GM06990 (cell line): ENCODE data around the gene ADCY9.

Experiments
- DNase-seq: peaks from one replicate; pipeline ENCODE4 v3.0.0-alpha.2; 2011; ENCODE audit not compliant: insufficient read length; ENCODE audit errors: extremely low read depth
- H3K27me3 ChIP-seq: replicated peaks from 2 replicates; pipeline ENCODE4 v1.6.0; 2011; ENCODE audit warnings: low read length; ENCODE audit not compliant: control insufficient read depth, insufficient read depth
- H3K36me3 ChIP-seq: 2 replicates; pipeline ENCODE4 v1.5.1; 2011; ENCODE audit warnings: low read length; ENCODE audit not compliant: control insufficient read depth, insufficient read depth
- H3K4me3 ChIP-seq: replicated peaks from 2 replicates; pipeline ENCODE4 v1.5.1; 2011; ENCODE audit warnings: low read depth, mild to moderate bottlenecking, control low read depth, low read length
- CTCF ChIP-seq: IDR thresholded peaks from 2 replicates; pipeline ENCODE4 v1.5.1; 2011; ENCODE audit warnings: low read length, control low read depth, mild to moderate bottlenecking, inconsistent platforms; ENCODE audit not compliant: insufficient read depth, poor library complexity, severe bottlenecking

The ADCY9 gene

GRCh38 chr16:4083347-4083870 lies 32.8 kb downstream of the ADCY9 start:
- Histone ChIP-seq H3K4me3 (no peak overlapping the region), H3K36me3 (no peaks in the 10 kb centered on the region), H3K27me3 (no peaks in the 10 kb centered on the region)
- DNase-seq, result no peak
- no peak for TF ChIP-seq CTCF

- H3K36me3 ChIP-seq, result no peaks in the 10 kb centered on the region
- no peak for TF ChIP-seq CTCF
- no peaks in the 10 kb centered on the region for H3K27me3 ChIP-seq
- H3K4me3 ChIP-seq, result no peak overlapping the region
- DNase-seq, result no peak
These were observed 33.7 kb downstream of the ADCY9 start for GRCh38 chr16:4082474-4083044.

GRCh38 chr16:4081521-4082021 lies 34.7 kb downstream of the ADCY9 start:
- no peak for TF ChIP-seq CTCF
- Histone ChIP-seq H3K36me3 (no peaks in the 10 kb centered on the region), H3K4me3 (no peak overlapping the region), H3K27me3 (no peaks in the 10 kb centered on the region)
- no peak for DNase-seq

- Histone ChIP-seq H3K36me3 (no peaks in the 10 kb centered on the region), H3K4me3 (no peak overlapping the region), H3K27me3 (no peaks in the 10 kb centered on the region)
- DNase-seq, result no peak
- no peak for TF ChIP-seq CTCF
These were observed 35.2 kb downstream of the ADCY9 start for GRCh38 chr16:4081047-4081446.

GRCh38 chr16:4077174-4077649 lies 39.0 kb downstream of the ADCY9 start:
- DNase-seq, result no peak
- Histone ChIP-seq H3K36me3 (no peaks in the 10 kb centered on the region), H3K27me3 (no peaks in the 10 kb centered on the region), H3K4me3 (no peak overlapping the region)
- no peak for TF ChIP-seq CTCF
